ENCODE data around the gene AIP.
"Not testable (repeated sequence)": the region's sequence is repeated elsewhere in the genome, so short reads cannot be mapped to it uniquely, and the experiment has no call there.

The AIP gene

DNA sequence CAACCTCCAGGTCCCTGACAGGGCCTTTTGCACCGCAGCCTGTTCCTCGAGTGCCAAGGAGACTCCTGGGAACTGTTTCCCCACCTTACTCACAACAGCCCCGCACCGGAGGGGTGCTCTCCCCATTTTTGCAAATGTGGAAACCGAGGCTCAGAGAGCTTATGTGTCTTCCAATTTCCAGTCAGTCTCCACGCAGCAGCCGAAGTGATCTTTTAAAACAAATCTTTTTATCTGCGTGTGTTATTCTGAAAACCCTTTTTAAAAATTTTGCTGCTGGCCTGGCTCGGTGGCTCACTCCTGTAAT, 13.4 kb upstream of the AIP start:
- Histone ChIP-seq H3K27me3 (replicated peaks) (no peaks in the 10 kb centered on the region), H3K4me3 (ENCODE audit: low read depth, low read length) (peak overlapping the region; percentile 67), H3K27ac (peak overlapping the region; percentile 72), H3K36me3 (replicated peaks) (no peaks in the 10 kb centered on the region)
- in situ Hi-C loops (cut with HindIII; ENCODE audit: low pct_ligation_motif_present, low sequenced_read_pairs) = no loop called here
- TF ChIP-seq, protein P1, sequence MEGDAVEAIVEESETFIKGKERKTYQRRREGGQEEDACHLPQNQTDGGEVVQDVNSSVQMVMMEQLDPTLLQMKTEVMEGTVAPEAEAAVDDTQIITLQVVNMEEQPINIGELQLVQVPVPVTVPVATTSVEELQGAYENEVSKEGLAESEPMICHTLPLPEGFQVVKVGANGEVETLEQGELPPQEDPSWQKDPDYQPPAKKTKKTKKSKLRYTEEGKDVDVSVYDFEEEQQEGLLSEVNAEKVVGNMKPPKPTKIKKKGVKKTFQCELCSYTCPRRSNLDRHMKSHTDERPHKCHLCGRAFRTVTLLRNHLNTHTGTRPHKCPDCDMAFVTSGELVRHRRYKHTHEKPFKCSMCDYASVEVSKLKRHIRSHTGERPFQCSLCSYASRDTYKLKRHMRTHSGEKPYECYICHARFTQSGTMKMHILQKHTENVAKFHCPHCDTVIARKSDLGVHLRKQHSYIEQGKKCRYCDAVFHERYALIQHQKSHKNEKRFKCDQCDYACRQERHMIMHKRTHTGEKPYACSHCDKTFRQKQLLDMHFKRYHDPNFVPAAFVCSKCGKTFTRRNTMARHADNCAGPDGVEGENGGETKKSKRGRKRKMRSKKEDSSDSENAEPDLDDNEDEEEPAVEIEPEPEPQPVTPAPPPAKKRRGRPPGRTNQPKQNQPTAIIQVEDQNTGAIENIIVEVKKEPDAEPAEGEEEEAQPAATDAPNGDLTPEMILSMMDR (IDR thresholded peaks at IDR 0.05; ENCODE audit: low read depth, low read length, missing control alignments) = no peak
- no peak for DNase-seq

DNA sequence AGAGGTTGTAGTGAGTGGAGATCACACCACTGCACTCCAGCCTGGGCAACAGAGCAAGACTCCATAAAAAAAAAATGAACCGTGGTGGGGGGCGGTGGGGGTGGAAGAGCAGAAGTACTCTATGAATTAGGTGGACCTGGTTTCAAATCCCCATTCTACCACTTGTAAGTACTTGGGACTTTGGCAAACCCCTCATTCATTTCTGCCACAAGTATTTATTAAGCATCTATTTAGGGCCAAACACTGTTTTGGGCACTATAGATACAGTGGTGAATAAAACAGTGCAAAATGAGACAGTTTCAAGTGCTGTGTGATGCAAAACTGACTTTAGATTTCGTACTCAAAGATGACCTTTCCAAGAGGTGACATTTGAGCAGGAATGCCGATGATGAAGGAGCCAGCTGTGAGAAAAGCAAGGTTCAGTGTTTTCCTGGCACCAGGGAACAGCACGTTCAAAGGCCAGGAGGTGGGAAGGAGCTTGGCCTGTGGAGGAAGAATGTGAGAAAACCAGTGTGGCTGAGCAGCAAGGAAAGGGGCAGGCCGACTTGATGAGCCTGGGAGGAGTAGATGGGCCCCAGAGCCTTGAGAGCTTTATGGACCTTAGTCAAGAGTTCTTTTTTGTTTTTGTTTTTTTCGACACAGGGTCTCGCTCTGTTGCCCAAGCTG, 12.4 kb upstream of the AIP start:
- TF ChIP-seq, protein P1 (IDR thresholded peaks at IDR 0.05; ENCODE audit: low read depth, low read length, missing control alignments) = no peak
- Histone ChIP-seq H3K27ac (no peak overlapping the region), H3K36me3 (replicated peaks) (no peaks in the 10 kb centered on the region), H3K27me3 (replicated peaks) (no peaks in the 10 kb centered on the region), H3K4me3 (ENCODE audit: low read depth, low read length) (no peak overlapping the region)
- DNase-seq = no peak
- in situ Hi-C loops (cut with HindIII; ENCODE audit: low pct_ligation_motif_present, low sequenced_read_pairs) = no loop called here

GRCh38 chr11:67472882-67473281, 9.9 kb upstream of the AIP start:
- Histone ChIP-seq H3K36me3 (replicated peaks) (no peaks in the 10 kb centered on the region), H3K27me3 (replicated peaks) (no peaks in the 10 kb centered on the region), H3K27ac (no peak overlapping the region), H3K4me3 (ENCODE audit: low read depth, low read length) (no peak overlapping the region)
- TF ChIP-seq, protein P1 (IDR thresholded peaks at IDR 0.05; ENCODE audit: low read depth, low read length, missing control alignments) = no peak
- no peak for DNase-seq
- in situ Hi-C loops (cut with HindIII; ENCODE audit: low pct_ligation_motif_present, low sequenced_read_pairs) = no loop called here

DNA sequence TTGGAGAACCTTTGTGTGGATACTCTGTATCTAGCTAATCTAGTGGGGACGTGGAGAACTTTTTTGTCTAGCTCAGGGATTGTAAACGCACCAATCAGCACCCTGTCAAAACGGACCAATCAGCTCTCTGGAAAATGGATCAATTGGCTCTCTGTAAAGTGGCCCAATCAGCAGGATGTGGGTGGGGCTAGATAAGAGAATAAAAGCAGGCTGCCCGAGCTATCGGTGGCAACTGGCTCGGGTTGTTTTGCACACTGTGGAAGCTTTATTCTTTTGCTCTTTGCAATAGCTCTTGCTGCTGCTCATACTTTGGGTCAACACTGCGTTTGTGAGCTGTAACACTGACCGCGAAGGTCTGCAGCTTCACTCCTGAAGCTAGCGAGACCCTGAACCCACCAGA, 6.1 kb upstream of the AIP start:
- DNase-seq; in situ Hi-C loops (cut with HindIII; ENCODE audit: low pct_ligation_motif_present, low sequenced_read_pairs); H3K4me3 ChIP-seq (ENCODE audit: low read depth, low read length): not testable (repeated sequence)

GRCh38 chr11:67477344-67478050, 5.3 kb upstream of the AIP start:
- DNase-seq; H3K36me3 ChIP-seq (replicated peaks); H3K27ac ChIP-seq; in situ Hi-C loops (cut with HindIII; ENCODE audit: low pct_ligation_motif_present, low sequenced_read_pairs); H3K4me3 ChIP-seq (ENCODE audit: low read depth, low read length); H3K27me3 ChIP-seq (replicated peaks): not testable (repeated sequence)

More for the DNA sequence above, 6.1 kb upstream of the AIP start:
- H3K36me3 ChIP-seq (replicated peaks); H3K27me3 ChIP-seq (replicated peaks); H3K27ac ChIP-seq: not testable (repeated sequence)

- Histone ChIP-seq H3K36me3 (replicated peaks) (no peaks in the 10 kb centered on the region), H3K27ac (peak overlapping the region; percentile 57), H3K27me3 (replicated peaks) (no peaks in the 10 kb centered on the region), H3K4me3 (ENCODE audit: low read depth, low read length) (peak overlapping the region; percentile 53)
- no peak for DNase-seq
- in situ Hi-C loops (cut with HindIII; ENCODE audit: low pct_ligation_motif_present, low sequenced_read_pairs) = no loop called here
- TF ChIP-seq, protein P1 (IDR thresholded peaks at IDR 0.05; ENCODE audit: low read depth, low read length, missing control alignments) = no peak
These were observed 475 bp upstream of the AIP start for GRCh38 chr11:67482275-67482826.
